NB4 (cell line): ENCODE results near the gene BORCS5.

Experiments
- CTCF ChIP-seq: IDR thresholded peaks from one replicate; pipeline ENCODE4 v1.5.1; 2012; ENCODE audit warnings: low read depth, low read length
- MAX ChIP-seq: IDR thresholded peaks from 2 replicates; pipeline ENCODE4 v1.6.1; 2011; ENCODE audit warnings: low read depth, low read length
- POLR2A ChIP-seq: IDR thresholded peaks from 2 replicates; pipeline ENCODE4 v1.6.1; 2011; ENCODE audit warnings: mild to moderate bottlenecking; ENCODE audit not compliant: insufficient read length; ENCODE audit errors: extremely low read depth

- TF ChIP-seq CTCF = no peak
- TF ChIP-seq MAX = no peak
- no peak for TF ChIP-seq POLR2A
Measured at GRCh38 chr12:12350868-12351463, 5.9 kb upstream of the BORCS5 start.
